HG03457 (cell line): ENCODE measurements around the gene MRPS10.

Experiments
- ATAC-seq: cut with Tn5 transposase; IDR thresholded peaks from one replicate; pipeline ENCODE4 v1.9.1; 2021; ENCODE audit warnings: moderate number of reproducible peaks; ENCODE audit not compliant: unreplicated experiment

The MRPS10 gene

GRCh38 chr6:42217519-42218367 is at the start of gene MRPS10:
Gene MRPS10, minus strand, starts transcription at chr6:42217861. Its CDS starts 12 bp downstream, at chr6:42217849.
- ATAC-seq: peak; percentile 68

- ATAC-seq: no peak
Observed at GRCh38 chr6:42266538-42266937, 48.9 kb upstream of the MRPS10 start.

GRCh38 chr6:42264852-42265390 is 47.3 kb upstream of the MRPS10 start:
- ATAC-seq: no peak

- no peak for ATAC-seq
Observed at GRCh38 chr6:42264162-42264851, 46.6 kb upstream of the MRPS10 start.

- no peak for ATAC-seq
Observed at GRCh38 chr6:42263165-42263728, 45.6 kb upstream of the MRPS10 start.

GRCh38 chr6:42260972-42261371 is 43.3 kb upstream of the MRPS10 start:
- no peak for ATAC-seq

GRCh38 chr6:42260396-42260888 is 42.8 kb upstream of the MRPS10 start:
- ATAC-seq: no peak

GRCh38 chr6:42259841-42260395 is 42.3 kb upstream of the MRPS10 start:
- no peak for ATAC-seq

GRCh38 chr6:42259286-42259685 is 41.6 kb upstream of the MRPS10 start:
- no peak for ATAC-seq

- no peak for ATAC-seq
Observed at GRCh38 chr6:42257614-42258013, 40.0 kb upstream of the MRPS10 start.

- ATAC-seq: no peak
Observed at GRCh38 chr6:42257063-42257462, 39.4 kb upstream of the MRPS10 start.

GRCh38 chr6:42255050-42255449 is 37.4 kb upstream of the MRPS10 start:
- ATAC-seq: no peak

- no peak for ATAC-seq
Observed at GRCh38 chr6:42254505-42254904, 36.8 kb upstream of the MRPS10 start.

- no peak for ATAC-seq
Observed at GRCh38 chr6:42251911-42252637, 34.4 kb upstream of the MRPS10 start.

GRCh38 chr6:42251500-42251899 is 33.8 kb upstream of the MRPS10 start:
- ATAC-seq: no peak

- ATAC-seq: no peak
Observed at GRCh38 chr6:42250274-42250931, 32.7 kb upstream of the MRPS10 start.

GRCh38 chr6:42249279-42249678 is 31.6 kb upstream of the MRPS10 start:
- no peak for ATAC-seq

- no peak for ATAC-seq
Observed at GRCh38 chr6:42243046-42243445, 25.4 kb upstream of the MRPS10 start.

GRCh38 chr6:42241915-42242314 is 24.3 kb upstream of the MRPS10 start:
- no peak for ATAC-seq
